DND-41 (cell line): ENCODE measurements around the gene TAF11L13.
"Not testable (repeated sequence)": the region's sequence is repeated elsewhere in the genome, so short reads cannot be mapped to it uniquely, and the experiment has no call there.

ENCODE experiments used
- EZH2 ChIP-seq: IDR thresholded peaks from 3 replicates; pipeline ENCODE4 v1.6.1; 2012; ENCODE audit warnings: borderline replicate concordance, low read depth, mild to moderate bottlenecking, moderate library complexity, low read length, inconsistent platforms; ENCODE audit not compliant: severe bottlenecking
- TF ChIP-seq, protein P1 (sequence below): IDR thresholded peaks from 2 replicates; pipeline ENCODE4 v1.5.1; 2012; ENCODE audit warnings: borderline replicate concordance, low read length, moderate library complexity, mild to moderate bottlenecking; ENCODE audit not compliant: poor library complexity, severe bottlenecking; ENCODE audit errors: extremely low read depth

- TF ChIP-seq EZH2: not testable (repeated sequence)
- TF ChIP-seq, protein P1, sequence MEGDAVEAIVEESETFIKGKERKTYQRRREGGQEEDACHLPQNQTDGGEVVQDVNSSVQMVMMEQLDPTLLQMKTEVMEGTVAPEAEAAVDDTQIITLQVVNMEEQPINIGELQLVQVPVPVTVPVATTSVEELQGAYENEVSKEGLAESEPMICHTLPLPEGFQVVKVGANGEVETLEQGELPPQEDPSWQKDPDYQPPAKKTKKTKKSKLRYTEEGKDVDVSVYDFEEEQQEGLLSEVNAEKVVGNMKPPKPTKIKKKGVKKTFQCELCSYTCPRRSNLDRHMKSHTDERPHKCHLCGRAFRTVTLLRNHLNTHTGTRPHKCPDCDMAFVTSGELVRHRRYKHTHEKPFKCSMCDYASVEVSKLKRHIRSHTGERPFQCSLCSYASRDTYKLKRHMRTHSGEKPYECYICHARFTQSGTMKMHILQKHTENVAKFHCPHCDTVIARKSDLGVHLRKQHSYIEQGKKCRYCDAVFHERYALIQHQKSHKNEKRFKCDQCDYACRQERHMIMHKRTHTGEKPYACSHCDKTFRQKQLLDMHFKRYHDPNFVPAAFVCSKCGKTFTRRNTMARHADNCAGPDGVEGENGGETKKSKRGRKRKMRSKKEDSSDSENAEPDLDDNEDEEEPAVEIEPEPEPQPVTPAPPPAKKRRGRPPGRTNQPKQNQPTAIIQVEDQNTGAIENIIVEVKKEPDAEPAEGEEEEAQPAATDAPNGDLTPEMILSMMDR: not testable (repeated sequence)
Observed at GRCh38 chr5:17594255-17594654, 37.6 kb upstream of the TAF11L13 start, which contains the start of gene TAF11L9.
